22Rv1 (cell line): ENCODE data around the gene RBM19.

Experiments used
- H3K27ac ChIP-seq: fragments of 450-650 bp; 2 replicates; pipeline ENCODE4 v1.5.1; 2017
- CTCF ChIP-seq: fragments of 450-650 bp; IDR thresholded peaks from 2 replicates; pipeline ENCODE4 v1.5.1; 2017; ENCODE audit warnings: mild to moderate bottlenecking
- ZFX ChIP-seq: fragments of 450-650 bp; IDR thresholded peaks from 2 replicates; pipeline ENCODE4 v1.6.1; 2017; ENCODE audit warnings: antibody characterized with exemption, borderline replicate concordance

The RBM19 gene

GRCh38 chr12:113766879-113767878, 198.9 kb downstream of the RBM19 start:
- TF ChIP-seq ZFX (no peak), CTCF (no peak)
- peak overlapping the region; percentile 48 for H3K27ac ChIP-seq
